Neural progenitor cell (in vitro differentiated cells): Measurements from ENCODE around the gene EPB41L4B. TPM values are rescaled to one million over a fixed set of nuclear protein-coding genes. Genes with fewer than 3 reads are reported as not detected.

Experiments used
- DNase-seq: peaks from one replicate; pipeline ENCODE4 v3.0.0-alpha.2; 2016; ENCODE audit warnings: low spot score
- H2AFZ ChIP-seq: fragments of 200-600 bp; sonication (generic); replicated peaks from 2 replicates; pipeline ENCODE4 v1.6.1; 2016; ENCODE audit warnings: antibody characterized with exemption
- H3F3A ChIP-seq: fragments of 200-600 bp; sonication (generic); 2 replicates; pipeline ENCODE4 v1.6.1; 2016; ENCODE audit warnings: antibody characterized with exemption, low read depth
- H3K27ac ChIP-seq: fragments of 200-600 bp; sonication (generic); 2 replicates; pipeline ENCODE4 v1.5.1; 2016; ENCODE audit warnings: mild to moderate bottlenecking
- H3K27me3 ChIP-seq: fragments of 200-600 bp; sonication (generic); 2 replicates; pipeline ENCODE4 v1.6.1; 2016; ENCODE audit warnings: mild to moderate bottlenecking, moderate library complexity
- H3K36me3 ChIP-seq: fragments of 200-600 bp; sonication (generic); 2 replicates; pipeline ENCODE4 v1.5.1; 2016
- H3K4me1 ChIP-seq: fragments of 200-600 bp; sonication (generic); 2 replicates; pipeline ENCODE4 v1.6.1; 2016; ENCODE audit warnings: mixed run types
- H3K4me2 ChIP-seq: fragments of 200-600 bp; sonication (generic); 2 replicates; pipeline ENCODE4 v1.6.1; 2016
- H3K4me3 ChIP-seq: fragments of 200-600 bp; sonication (generic); 2 replicates; pipeline ENCODE4 v1.5.1; 2016
- H3K79me2 ChIP-seq: fragments of 200-600 bp; sonication (generic); 2 replicates; pipeline ENCODE4 v1.6.1; 2016; ENCODE audit warnings: low read depth
- H3K9ac ChIP-seq: fragments of 200-600 bp; sonication (generic); 2 replicates; pipeline ENCODE4 v1.6.1; 2016
- H3K9me3 ChIP-seq: fragments of 200-600 bp; sonication (generic); 2 replicates; pipeline ENCODE4 v1.5.1; 2016; ENCODE audit warnings: low read depth
- H4K20me1 ChIP-seq: fragments of 200-600 bp; sonication (generic); 2 replicates; pipeline ENCODE4 v1.6.1; 2016; ENCODE audit warnings: low read depth
- H3K27ac Mint-ChIP-seq: 3 replicates; pipeline ENCODE4 v1.8.0; 2021; ENCODE audit warnings: mixed read lengths
- H3K27me3 Mint-ChIP-seq: 2 replicates; pipeline ENCODE4 v1.8.0; 2022; ENCODE audit warnings: low read depth, mild to moderate bottlenecking, inconsistent platforms, moderate library complexity, mixed read lengths; ENCODE audit not compliant: insufficient read depth
- H3K36me3 Mint-ChIP-seq: 3 replicates; pipeline ENCODE4 v1.8.0; 2021; ENCODE audit warnings: mixed read lengths
- H3K4me1 Mint-ChIP-seq: 3 replicates; pipeline ENCODE4 v1.8.0; 2021; ENCODE audit warnings: mixed read lengths
- H3K4me3 Mint-ChIP-seq: 3 replicates; pipeline ENCODE4 v1.8.0; 2021; ENCODE audit warnings: mild to moderate bottlenecking, moderate library complexity, mixed read lengths
- H3K9me3 Mint-ChIP-seq: 3 replicates; pipeline ENCODE4 v1.8.0; 2020; ENCODE audit warnings: mixed read lengths
- EZH2 ChIP-seq: fragments of 200-600 bp; sonication (generic); IDR thresholded peaks from 2 replicates; pipeline ENCODE4 v1.6.1; 2017; ENCODE audit warnings: antibody characterized with exemption, mild to moderate bottlenecking, moderate library complexity
- EZH2phosphoT487 ChIP-seq: fragments of 200-600 bp; sonication (generic); IDR thresholded peaks from 2 replicates; pipeline ENCODE4 v1.6.1; 2017; ENCODE audit warnings: antibody characterized with exemption
- total RNA-seq: library from RNA; depleted of rRNA; stranded (reverse); fragments of >200 nt; gene quantifications from 2 replicates; pipeline ENCODE4 v1.2.3, GENCODE V29; 2015; ENCODE audit warnings: low replicate concordance
- TF ChIP-seq, protein P1 (sequence below): fragments of 200-600 bp; sonication (generic); IDR thresholded peaks from 2 replicates; pipeline ENCODE4 v1.5.1; 2017; ENCODE audit warnings: antibody characterized with exemption, mild to moderate bottlenecking

EPB41L4B gene
- total RNA-seq, 1 donor from 2014 or later, result 6.2 TPM

DNA sequence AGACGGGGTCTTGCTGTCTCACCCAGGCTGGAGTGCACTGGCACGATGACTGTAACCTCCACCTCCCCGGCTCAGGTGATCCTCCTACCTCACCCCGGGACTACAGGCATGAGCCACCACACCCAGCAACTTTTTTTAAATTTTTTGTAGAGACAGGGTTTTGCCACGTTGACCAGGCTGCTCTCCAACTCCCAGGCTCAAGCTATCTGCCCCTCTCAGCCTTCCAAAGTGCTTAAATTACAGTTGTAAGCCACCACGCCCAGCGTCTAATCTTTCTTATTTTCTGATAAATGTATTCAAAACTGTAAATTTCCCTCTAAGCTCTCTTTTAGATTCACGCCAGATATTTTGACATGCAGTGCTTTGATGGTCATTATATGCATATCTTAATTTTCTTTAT is 164.2 kb downstream of the EPB41L4B start:
- H3K4me1 ChIP-seq, result no peaks in the 10 kb centered on the region
- no peak overlapping the region for H3K9ac ChIP-seq
- H3K27me3 Mint-ChIP-seq, result peaks cover 12% of the 10 kb centered on the region
- H2AFZ ChIP-seq, result no peak overlapping the region
- DNase-seq, result no peak
- no peaks in the 10 kb centered on the region for H3K36me3 Mint-ChIP-seq
- no peak overlapping the region for H3K27ac ChIP-seq
- H3K4me3 Mint-ChIP-seq, result no peak overlapping the region
- peaks cover 24% of the 10 kb centered on the region for H3K9me3 Mint-ChIP-seq
- no peak for TF ChIP-seq EZH2phosphoT487
- TF ChIP-seq, protein P1, sequence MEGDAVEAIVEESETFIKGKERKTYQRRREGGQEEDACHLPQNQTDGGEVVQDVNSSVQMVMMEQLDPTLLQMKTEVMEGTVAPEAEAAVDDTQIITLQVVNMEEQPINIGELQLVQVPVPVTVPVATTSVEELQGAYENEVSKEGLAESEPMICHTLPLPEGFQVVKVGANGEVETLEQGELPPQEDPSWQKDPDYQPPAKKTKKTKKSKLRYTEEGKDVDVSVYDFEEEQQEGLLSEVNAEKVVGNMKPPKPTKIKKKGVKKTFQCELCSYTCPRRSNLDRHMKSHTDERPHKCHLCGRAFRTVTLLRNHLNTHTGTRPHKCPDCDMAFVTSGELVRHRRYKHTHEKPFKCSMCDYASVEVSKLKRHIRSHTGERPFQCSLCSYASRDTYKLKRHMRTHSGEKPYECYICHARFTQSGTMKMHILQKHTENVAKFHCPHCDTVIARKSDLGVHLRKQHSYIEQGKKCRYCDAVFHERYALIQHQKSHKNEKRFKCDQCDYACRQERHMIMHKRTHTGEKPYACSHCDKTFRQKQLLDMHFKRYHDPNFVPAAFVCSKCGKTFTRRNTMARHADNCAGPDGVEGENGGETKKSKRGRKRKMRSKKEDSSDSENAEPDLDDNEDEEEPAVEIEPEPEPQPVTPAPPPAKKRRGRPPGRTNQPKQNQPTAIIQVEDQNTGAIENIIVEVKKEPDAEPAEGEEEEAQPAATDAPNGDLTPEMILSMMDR, result no peak
- no peak for TF ChIP-seq EZH2
- no peaks in the 10 kb centered on the region for H3K9me3 ChIP-seq
- no peaks in the 10 kb centered on the region for H3K27me3 ChIP-seq
- H3K4me3 ChIP-seq, result no peak overlapping the region
- no peaks in the 10 kb centered on the region for H4K20me1 ChIP-seq
- H3K36me3 ChIP-seq, result no peaks in the 10 kb centered on the region
- H3K79me2 ChIP-seq, result no peaks in the 10 kb centered on the region
- no peak overlapping the region for H3K4me2 ChIP-seq
- H3F3A ChIP-seq, result no peaks in the 10 kb centered on the region
- H3K27ac Mint-ChIP-seq, result no peak overlapping the region
- H3K4me1 Mint-ChIP-seq, result peaks cover 3% of the 10 kb centered on the region

DNA sequence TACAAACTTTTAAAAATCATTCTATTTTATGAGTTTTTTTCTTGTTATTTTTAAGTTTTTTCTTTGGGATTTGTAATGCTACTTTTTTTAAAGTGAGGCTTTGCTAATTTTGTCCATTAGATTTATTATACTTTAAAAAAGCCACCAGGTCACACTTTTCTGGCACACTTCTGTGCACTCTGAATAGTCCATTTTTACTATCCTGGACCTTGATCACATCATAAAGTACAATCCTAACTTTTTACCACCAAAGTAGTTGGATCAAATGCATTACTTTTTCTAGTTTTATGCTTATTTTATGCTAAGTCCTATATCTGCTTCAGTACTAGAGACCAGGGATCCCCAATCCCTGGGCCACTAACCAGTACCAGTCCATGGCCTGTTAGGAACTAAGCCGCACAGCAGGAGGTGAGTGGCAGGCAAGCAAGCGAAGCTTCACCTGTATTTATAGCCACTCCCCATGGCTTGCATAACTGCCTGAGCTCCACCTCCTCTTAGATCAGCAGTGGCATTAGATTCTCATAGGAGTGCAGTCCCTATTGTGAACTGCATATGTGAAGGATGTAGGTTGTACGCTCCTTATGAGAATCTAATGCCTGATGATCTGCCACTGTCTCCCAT is 169.8 kb downstream of the EPB41L4B start:
- H3K27me3 Mint-ChIP-seq, result no peaks in the 10 kb centered on the region

DNA sequence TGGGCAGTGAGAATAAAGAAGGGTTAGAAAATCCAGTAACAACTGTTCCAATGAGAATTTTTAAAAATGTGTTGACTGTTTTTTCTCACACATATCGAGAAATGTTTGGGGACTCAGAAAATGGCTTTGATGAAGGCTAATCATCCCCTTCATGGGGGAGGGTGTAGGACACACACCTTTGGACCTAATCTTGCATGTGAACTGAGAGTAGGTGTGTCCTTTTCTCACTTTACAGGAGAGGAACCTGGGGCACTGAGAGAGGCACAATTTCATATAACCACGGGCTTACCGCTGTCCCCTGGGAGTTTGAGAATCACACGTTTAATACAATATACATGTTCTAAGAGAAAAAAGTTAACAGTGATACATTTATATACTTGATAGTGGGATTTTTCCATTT is 171.1 kb downstream of the EPB41L4B start:
- Mint-ChIP-seq H3K27ac (no peak overlapping the region), H3K36me3 (no peaks in the 10 kb centered on the region), H3K4me1 (no peaks in the 10 kb centered on the region), H3K4me3 (no peak overlapping the region), H3K9me3 (peaks cover 25% of the 10 kb centered on the region), H3K27me3 (no peaks in the 10 kb centered on the region)
- DNase-seq, result no peak
- Histone ChIP-seq H3K9me3 (no peaks in the 10 kb centered on the region), H3K4me1 (no peaks in the 10 kb centered on the region), H3K27me3 (no peaks in the 10 kb centered on the region), H2AFZ (no peak overlapping the region), H3K4me2 (no peak overlapping the region), H3F3A (no peaks in the 10 kb centered on the region), H3K79me2 (no peaks in the 10 kb centered on the region), H3K9ac (no peak overlapping the region), H4K20me1 (no peaks in the 10 kb centered on the region), H3K27ac (no peak overlapping the region), H3K36me3 (no peaks in the 10 kb centered on the region), H3K4me3 (no peak overlapping the region)
- TF ChIP-seq EZH2, result no peak
- TF ChIP-seq, protein P1, result no peak
- no peak for TF ChIP-seq EZH2phosphoT487

More for the DNA sequence above, 169.8 kb downstream of the EPB41L4B start:
- no peak overlapping the region for H3K4me2 ChIP-seq
- H3K4me3 Mint-ChIP-seq, result no peak overlapping the region
- no peaks in the 10 kb centered on the region for H3K9me3 ChIP-seq
- no peaks in the 10 kb centered on the region for H3K36me3 Mint-ChIP-seq
- H3K9me3 Mint-ChIP-seq, result peaks cover 25% of the 10 kb centered on the region
- DNase-seq, result no peak
- TF ChIP-seq EZH2, result no peak
- TF ChIP-seq, protein P1, result no peak
- no peak for TF ChIP-seq EZH2phosphoT487
- no peak overlapping the region for H3K4me3 ChIP-seq
- no peaks in the 10 kb centered on the region for H3K27me3 ChIP-seq
- no peak overlapping the region for H3K27ac Mint-ChIP-seq
- no peaks in the 10 kb centered on the region for H3K4me1 ChIP-seq
- no peaks in the 10 kb centered on the region for H4K20me1 ChIP-seq
- H3K79me2 ChIP-seq, result no peaks in the 10 kb centered on the region
- H3K36me3 ChIP-seq, result no peaks in the 10 kb centered on the region
- H3F3A ChIP-seq, result no peaks in the 10 kb centered on the region
- no peak overlapping the region for H3K9ac ChIP-seq
- H3K4me1 Mint-ChIP-seq, result no peaks in the 10 kb centered on the region
- H2AFZ ChIP-seq, result no peak overlapping the region
- H3K27ac ChIP-seq, result no peak overlapping the region
